ENCODE data around the gene SURF2. TPM values are rescaled to one million over a fixed set of nuclear protein-coding genes. Genes with fewer than 3 reads are reported as not detected.

Gene SURF2
- total RNA-seq, 1 experiment from 2014 or later: 42.0 TPM

GRCh38 chr9:133402689-133403088 lies 46.3 kb downstream of the SURF2 start:
- ChIA-PET POLR2A (ENCODE audit: low non-redundant PET) (no interaction called here), CTCF (no interaction called here)
- H3K27ac ChIP-seq (ENCODE audit: low read depth, low read length, poor library complexity, severe bottlenecking): no peak overlapping the region
- TF ChIP-seq EZH2 (IDR thresholded peaks at IDR 0.05; ENCODE audit: borderline replicate concordance, low read depth, low read length, poor library complexity, severe bottlenecking): no peak
- TF ChIP-seq CTCF (conservative IDR thresholded peaks at IDR 0.05; ENCODE audit: low read depth, low read length): no peak
- intact Hi-C loops (cut with micrococcal nuclease; ENCODE audit: unreplicated experiment): no loop called here
- DNase-seq (ENCODE audit: low spot score): no peak
- H3K36me3 ChIP-seq (ENCODE audit: insufficient read depth, low read length, poor library complexity, severe bottlenecking): peaks cover 22% of the 10 kb centered on the region
- H3K27me3 ChIP-seq (replicated peaks; ENCODE audit: insufficient read depth, low read depth, low read length, poor library complexity): peaks cover 2% of the 10 kb centered on the region
- BruUV-seq (replicated peaks): no TSS peak
- H3K4me3 ChIP-seq (ENCODE audit: low read depth, low read length, poor library complexity, severe bottlenecking): no peak overlapping the region
- no peaks in the 10 kb centered on the region for H3K4me1 ChIP-seq (ENCODE audit: insufficient read depth, low read length, poor library complexity, severe bottlenecking)
- H3K9me3 ChIP-seq (ENCODE audit: low read depth, low read length, poor library complexity, severe bottlenecking): no peaks in the 10 kb centered on the region

GRCh38 chr9:133403766-133404453 lies 47.6 kb downstream of the SURF2 start:
- H3K4me1 ChIP-seq (ENCODE audit: insufficient read depth, low read length, poor library complexity, severe bottlenecking): no peaks in the 10 kb centered on the region
- no peaks in the 10 kb centered on the region for H3K9me3 ChIP-seq (ENCODE audit: low read depth, low read length, poor library complexity, severe bottlenecking)
- H3K36me3 ChIP-seq (ENCODE audit: insufficient read depth, low read length, poor library complexity, severe bottlenecking): peaks cover 32% of the 10 kb centered on the region
- DNase-seq (ENCODE audit: low spot score): peak; percentile 29
- ChIA-PET POLR2A (ENCODE audit: low non-redundant PET) (interaction anchor here (0.6 kb wide), 1 partner anchor 87 kb away, joined by 22 read pairs; no protein-coding TSS in a partner anchor), CTCF (no interaction called here)
- no TSS peak for BruUV-seq (replicated peaks)
- H3K27ac ChIP-seq (ENCODE audit: low read depth, low read length, poor library complexity, severe bottlenecking): no peak overlapping the region
- TF ChIP-seq CTCF (conservative IDR thresholded peaks at IDR 0.05; ENCODE audit: low read depth, low read length): peak; percentile 62
- TF ChIP-seq EZH2 (IDR thresholded peaks at IDR 0.05; ENCODE audit: borderline replicate concordance, low read depth, low read length, poor library complexity, severe bottlenecking): no peak
- no peaks in the 10 kb centered on the region for H3K27me3 ChIP-seq (replicated peaks; ENCODE audit: insufficient read depth, low read depth, low read length, poor library complexity)
- intact Hi-C loops (cut with micrococcal nuclease; ENCODE audit: unreplicated experiment): no loop called here
- H3K4me3 ChIP-seq (ENCODE audit: low read depth, low read length, poor library complexity, severe bottlenecking): no peak overlapping the region

GRCh38 chr9:133404454-133405002 lies 48.2 kb downstream of the SURF2 start:
- POLR2A ChIA-PET (ENCODE audit: low non-redundant PET): interaction anchor here (0.6 kb wide), 1 partner anchor 86 kb away, joined by 22 read pairs; no protein-coding TSS in a partner anchor
- no peak for TF ChIP-seq CTCF (conservative IDR thresholded peaks at IDR 0.05; ENCODE audit: low read depth, low read length)
- TF ChIP-seq EZH2 (IDR thresholded peaks at IDR 0.05; ENCODE audit: borderline replicate concordance, low read depth, low read length, poor library complexity, severe bottlenecking): no peak
- H3K27ac ChIP-seq (ENCODE audit: low read depth, low read length, poor library complexity, severe bottlenecking): no peak overlapping the region
- H3K9me3 ChIP-seq (ENCODE audit: low read depth, low read length, poor library complexity, severe bottlenecking): no peaks in the 10 kb centered on the region
- BruUV-seq (replicated peaks): no TSS peak
- peaks cover 32% of the 10 kb centered on the region for H3K36me3 ChIP-seq (ENCODE audit: insufficient read depth, low read length, poor library complexity, severe bottlenecking)
- no peak for DNase-seq (ENCODE audit: low spot score)
- CTCF ChIA-PET: interaction anchor here (0.6 kb wide), 1 partner anchor 159 kb away, joined by 3 read pairs; no protein-coding TSS in a partner anchor
- intact Hi-C loops (cut with micrococcal nuclease; ENCODE audit: unreplicated experiment): no loop called here
- no peaks in the 10 kb centered on the region for H3K4me1 ChIP-seq (ENCODE audit: insufficient read depth, low read length, poor library complexity, severe bottlenecking)
- H3K4me3 ChIP-seq (ENCODE audit: low read depth, low read length, poor library complexity, severe bottlenecking): no peak overlapping the region
- H3K27me3 ChIP-seq (replicated peaks; ENCODE audit: insufficient read depth, low read depth, low read length, poor library complexity): no peaks in the 10 kb centered on the region
